Kidney glomerular epithelial cell (primary cell): ENCODE measurements around the gene FAM50B.

Experiments used
- DNase-seq: peaks from one replicate; lab custom pipeline; 2025; lab: John Stamatoyannopoulos, UW

The FAM50B gene

DNA sequence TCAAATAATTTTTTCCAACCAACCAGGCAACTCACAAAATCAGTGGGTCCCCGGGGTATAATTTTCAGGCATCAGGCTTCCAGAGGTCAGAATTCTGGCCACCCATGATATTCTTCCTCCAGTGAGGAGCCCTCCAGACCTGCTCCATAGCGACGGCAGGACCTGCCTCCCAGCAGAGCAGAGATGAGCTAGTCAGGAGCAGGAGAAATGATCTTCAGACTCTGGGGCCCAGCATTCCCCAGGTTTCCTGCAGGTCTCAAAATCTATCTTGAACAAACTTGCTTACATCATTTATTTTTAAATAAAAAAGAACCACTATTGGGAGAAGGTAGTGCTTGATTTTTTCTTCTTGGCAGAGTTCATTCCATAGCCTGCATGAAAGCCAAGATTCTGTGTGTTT, 44.7 kb downstream of the FAM50B start:
- no peak for DNase-seq

DNA sequence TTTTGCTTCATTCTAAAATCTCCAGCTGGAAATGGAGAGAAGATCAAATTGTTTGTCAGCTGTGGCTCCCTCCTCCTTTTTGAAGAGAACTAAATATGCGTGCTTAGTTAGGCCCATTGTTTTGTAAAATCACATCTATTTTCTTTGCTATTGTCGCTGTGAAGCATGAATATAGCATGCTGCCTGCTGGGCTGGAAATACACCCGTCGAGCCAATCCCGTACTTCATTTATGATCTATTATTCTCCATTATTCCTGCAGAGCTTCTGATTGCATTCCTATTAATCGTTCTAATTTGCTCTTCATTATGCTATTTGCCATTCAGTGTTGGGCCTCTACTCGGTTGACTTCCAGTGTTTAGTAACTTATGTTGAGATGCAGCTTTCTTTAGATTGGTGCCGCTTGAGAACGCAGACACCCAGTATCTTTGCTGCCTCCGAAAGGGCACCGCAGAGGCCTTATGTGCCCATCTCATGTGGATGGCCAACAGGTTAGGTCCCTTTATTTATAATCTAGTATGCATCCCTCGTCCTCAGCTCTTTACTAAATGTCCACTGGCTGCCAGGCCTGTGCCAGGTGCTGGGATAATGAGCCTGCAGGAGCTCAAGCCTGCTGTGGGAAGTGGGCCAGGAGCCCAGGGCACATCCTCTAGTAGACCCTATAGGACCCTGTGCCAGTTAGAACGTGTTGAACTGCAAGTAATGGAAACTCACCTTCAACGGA, 45.6 kb downstream of the FAM50B start:
- no peak for DNase-seq

DNA sequence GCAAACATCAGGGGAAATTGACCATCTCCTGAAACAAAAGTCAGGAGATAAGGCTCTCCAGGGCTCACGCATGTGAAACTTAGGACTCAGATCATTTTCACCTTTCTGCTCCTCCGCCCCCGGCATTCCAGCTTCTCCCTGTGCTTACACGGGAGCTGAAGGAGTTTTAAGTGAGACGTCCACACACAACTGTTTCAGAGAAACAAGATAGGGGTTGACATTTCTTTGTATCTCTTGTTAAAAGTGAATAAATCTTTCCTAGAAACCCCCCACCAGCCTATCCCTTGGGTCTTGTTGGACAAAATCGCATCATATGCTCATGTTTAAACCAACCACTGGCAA, 46.1 kb downstream of the FAM50B start:
- DNase-seq: peak; percentile 2

DNA sequence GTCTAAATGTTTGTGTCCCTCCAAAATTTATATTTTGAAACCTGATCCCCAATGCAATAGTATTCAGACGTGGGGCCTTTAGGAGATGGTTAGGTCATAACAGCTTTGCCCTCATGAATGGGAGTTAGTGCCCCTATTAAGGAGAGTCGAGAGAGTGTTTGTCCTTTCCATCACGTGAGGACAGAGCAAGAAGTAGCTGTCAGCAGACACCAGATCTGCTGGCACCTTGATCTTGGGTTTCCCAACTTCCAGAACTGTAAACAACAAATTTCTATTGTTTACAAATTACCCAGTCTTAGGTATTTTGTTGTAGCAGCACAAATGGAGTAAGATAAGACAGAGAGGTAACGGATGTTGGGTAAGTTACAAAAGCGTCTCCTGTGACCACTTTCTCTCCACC, 46.6 kb downstream of the FAM50B start:
- DNase-seq: no peak

DNA sequence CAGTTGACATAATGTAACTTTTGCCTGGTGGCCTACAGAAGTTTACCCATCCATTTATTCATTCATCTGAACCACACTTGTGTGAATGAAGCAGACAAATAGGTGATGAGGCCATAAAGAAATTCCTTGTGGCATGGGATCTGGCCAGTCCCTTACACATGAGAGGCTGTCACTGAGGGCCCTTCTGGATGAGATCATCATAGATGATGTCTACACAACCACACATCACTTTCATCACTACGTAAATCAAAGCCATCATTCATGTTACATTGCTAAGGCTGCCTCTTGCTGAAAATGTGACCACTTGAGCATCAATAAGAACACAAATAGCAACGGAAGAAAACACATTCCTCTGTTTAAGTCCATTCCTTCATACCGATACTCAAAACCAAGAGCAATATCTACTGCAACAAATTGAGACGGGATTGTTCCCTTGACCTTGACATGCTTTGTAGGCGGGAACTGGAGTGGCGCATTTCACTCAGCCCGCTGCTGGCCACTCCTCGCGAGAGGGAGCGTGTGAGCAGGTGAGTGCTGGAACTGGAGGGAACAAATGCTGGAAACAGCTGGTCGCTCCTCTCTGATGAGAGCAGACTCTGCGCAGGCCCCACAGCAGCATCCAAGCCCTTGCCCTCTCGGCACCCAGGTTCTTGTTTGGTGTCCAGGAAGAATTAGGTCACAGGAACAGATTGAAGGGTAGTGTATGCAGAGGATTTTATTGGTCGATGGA, 49.3 kb downstream of the FAM50B start:
- DNase-seq: no peak

DNA sequence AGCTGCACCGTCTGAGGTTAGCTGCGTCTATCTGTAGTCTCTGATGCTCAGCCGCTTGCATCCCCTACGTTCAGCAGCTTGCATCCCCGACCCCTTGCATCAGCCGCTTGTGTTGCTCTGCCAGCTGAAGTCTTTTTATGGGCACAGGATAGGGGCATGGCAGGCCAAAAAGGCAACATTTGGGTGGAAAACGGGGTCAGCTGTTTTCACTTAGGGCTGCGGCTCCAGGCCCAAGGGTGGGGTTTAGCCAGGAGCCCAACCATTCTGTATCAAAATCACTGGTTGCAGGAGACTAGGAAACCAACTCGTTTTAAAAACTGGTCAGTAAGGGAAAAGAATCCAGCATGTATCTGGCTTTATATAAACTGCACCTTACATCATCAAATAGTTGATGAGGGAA, 49.9 kb downstream of the FAM50B start:
- no peak for DNase-seq

DNA sequence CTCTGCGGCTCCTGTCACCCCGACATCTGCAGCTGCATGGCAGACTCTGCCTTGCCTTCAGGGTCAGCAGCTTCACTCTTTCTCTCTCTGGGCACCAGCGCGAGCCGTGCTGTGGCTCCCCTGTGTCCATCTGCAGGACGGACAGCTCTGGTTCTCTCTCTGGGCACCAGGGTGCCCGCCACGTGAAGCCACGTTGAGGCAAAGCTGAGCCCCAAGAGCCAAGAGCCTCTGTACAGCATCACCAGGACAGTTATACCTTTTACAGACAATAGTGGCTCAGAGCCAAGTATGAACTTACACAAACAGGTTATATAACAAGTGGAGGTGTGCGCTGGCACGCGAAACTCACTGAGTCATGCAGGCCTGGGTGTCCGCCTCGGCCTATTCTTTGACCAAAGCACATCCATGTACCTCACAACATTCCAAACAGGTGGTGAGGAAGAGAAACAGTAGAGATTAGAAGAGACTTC, 50.8 kb downstream of the FAM50B start:
- DNase-seq: peak; percentile 6
